HG03469 (cell line): ENCODE data around the gene LCORL.
A peak's percentile ranks its signal among the peaks of the same experiment; 100 is the strongest.
"Not testable (repeated sequence)": the region's sequence is repeated elsewhere in the genome, so short reads cannot be mapped to it uniquely, and the experiment has no call there.

Experiments
- ATAC-seq: cut with Tn5 transposase; IDR thresholded peaks from one replicate; pipeline ENCODE4 v1.9.1; 2021; ENCODE audit warnings: mild to moderate bottlenecking, moderate library complexity, moderate number of reproducible peaks; ENCODE audit not compliant: unreplicated experiment

Gene LCORL

GRCh38 chr4:17865866-17866363 lies 155.6 kb downstream of the LCORL start:
- ATAC-seq, result no peak

DNA sequence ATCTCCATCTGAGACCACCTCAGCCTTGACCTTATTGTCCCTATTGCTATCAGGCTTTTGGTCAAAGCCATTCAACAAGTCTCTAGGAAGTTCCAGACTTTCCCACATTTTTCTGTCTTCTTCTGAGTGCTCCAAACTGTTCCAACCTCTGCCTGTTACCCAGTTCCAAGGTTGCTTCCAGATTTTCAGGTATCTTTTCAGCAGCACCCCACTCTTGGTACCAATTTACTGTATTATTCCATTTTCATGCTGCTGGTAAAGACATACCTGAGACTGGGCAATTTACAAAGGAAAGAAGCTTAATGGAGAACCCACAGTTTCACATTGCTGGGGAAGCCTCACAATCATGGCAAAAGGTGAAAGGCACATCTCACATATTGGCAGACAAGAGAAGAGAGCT lies 159.6 kb downstream of the LCORL start:
- ATAC-seq, result not testable (repeated sequence)

GRCh38 chr4:17859793-17860406 lies 161.7 kb downstream of the LCORL start:
- ATAC-seq, result no peak

DNA sequence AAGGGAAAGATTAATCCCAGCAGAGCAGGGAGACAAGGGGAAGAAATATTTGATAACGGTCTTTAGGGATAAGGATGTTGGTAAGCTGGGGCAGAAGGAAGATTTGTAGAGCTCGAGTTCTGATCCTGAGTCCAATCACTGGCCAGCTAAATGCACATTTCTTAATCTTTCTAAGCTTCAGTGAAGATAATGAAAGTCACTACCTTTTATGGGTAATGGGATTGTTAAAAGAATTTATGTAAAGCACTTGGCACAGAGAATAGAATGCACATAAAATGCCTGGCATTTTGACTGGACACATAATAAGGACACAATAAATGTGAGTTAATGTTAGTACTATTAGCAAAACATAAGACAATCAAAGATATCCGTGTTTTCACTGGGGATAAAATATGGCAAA lies 167.5 kb downstream of the LCORL start:
- no peak for ATAC-seq

GRCh38 chr4:17851959-17852358 lies 169.6 kb downstream of the LCORL start:
- no peak for ATAC-seq

DNA sequence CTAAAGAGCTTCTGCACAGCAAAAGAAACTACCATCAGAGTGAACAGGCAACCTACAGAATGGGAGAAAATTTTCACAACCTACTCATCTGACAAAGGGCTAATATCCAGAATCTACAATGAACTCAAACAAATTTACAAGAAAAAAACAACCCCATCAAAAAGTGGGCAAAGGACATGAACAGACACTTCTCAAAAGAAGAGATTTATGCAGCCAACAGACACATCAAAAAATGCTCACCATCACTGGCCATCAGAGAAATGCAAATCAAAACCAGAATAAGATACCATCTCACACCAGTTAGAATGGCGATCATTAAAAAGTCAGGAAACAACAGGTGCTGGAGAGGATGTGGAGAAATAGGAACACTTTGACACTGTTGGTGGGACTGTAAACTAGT lies 171.3 kb downstream of the LCORL start:
- ATAC-seq, result not testable (repeated sequence)

DNA sequence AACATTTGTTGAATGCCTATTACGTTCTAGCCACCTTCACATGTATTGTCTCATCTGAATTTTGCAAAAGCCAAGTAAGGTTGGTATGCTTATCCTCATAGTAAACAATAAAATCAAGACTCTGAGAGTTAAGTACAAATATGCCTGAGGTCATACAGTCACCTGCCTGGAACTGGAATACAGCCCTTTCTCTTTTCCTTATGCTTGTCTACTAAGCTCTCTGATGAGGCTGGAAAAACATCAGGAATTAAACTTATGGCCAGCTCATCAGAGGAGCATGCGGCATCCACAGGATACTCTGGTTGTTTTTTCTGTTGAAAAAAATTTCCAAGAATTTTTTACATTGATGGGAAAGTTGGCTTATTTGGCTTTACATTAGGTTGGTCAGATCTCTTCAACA lies 175.3 kb downstream of the LCORL start:
- ATAC-seq, result no peak

GRCh38 chr4:17823871-17824669 lies 197.5 kb downstream of the LCORL start:
- ATAC-seq, result no peak

- peak; percentile 80 for ATAC-seq
Measured at GRCh38 chr4:17817027-17817426, 204.5 kb downstream of the LCORL start.

GRCh38 chr4:17816142-17816541 lies 205.4 kb downstream of the LCORL start:
- ATAC-seq, result no peak

GRCh38 chr4:17814140-17814539 lies 207.4 kb downstream of the LCORL start:
- ATAC-seq, result no peak

DNA sequence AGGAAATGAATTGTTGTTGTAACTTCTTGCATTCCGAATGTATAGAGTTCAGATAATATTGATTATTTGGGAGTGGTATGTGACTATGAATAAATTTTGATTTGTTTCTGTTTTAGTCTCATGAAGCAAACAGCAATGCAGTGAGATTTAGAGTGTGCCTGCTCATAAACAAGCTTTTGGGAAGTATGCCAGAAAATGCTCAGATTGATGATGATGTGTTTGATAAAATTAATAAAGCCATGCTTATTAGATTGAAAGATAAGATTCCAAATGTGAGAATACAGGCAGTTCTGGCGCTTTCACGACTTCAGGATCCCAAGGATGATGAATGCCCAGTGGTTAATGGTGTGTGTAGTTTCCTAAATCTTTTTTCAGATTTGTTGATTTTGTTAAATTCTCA lies 208.8 kb downstream of the LCORL start:
- no peak for ATAC-seq

- ATAC-seq, result no peak
Measured at GRCh38 chr4:17812125-17812524, 209.4 kb downstream of the LCORL start.

DNA sequence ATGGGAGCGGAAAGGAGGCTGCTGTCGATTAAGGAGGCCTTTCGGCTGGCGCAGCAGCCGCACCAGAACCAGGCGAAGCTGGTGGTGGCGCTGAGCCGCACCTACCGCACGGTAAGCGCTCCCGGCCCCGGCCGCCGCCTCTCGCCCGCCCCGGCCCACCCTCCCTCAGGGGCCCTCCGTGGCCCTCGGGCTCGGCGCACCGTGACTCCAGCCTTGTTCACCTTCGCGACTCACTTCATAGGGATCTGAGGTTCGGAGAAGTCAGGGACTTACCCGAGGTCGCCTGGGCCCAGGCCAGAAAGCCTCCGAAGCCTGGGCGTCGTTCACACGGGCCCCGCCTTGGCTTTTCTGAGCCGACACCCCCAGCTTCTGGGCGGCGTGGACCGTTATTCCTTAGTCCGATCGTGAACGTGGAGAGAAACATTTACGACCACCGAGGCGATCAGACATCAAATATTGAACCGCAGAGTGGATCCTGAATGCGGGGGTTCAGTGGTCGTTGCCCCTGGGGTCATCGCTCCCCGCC lies 210.4 kb downstream of the LCORL start:
- ATAC-seq, result peak; percentile 7

DNA sequence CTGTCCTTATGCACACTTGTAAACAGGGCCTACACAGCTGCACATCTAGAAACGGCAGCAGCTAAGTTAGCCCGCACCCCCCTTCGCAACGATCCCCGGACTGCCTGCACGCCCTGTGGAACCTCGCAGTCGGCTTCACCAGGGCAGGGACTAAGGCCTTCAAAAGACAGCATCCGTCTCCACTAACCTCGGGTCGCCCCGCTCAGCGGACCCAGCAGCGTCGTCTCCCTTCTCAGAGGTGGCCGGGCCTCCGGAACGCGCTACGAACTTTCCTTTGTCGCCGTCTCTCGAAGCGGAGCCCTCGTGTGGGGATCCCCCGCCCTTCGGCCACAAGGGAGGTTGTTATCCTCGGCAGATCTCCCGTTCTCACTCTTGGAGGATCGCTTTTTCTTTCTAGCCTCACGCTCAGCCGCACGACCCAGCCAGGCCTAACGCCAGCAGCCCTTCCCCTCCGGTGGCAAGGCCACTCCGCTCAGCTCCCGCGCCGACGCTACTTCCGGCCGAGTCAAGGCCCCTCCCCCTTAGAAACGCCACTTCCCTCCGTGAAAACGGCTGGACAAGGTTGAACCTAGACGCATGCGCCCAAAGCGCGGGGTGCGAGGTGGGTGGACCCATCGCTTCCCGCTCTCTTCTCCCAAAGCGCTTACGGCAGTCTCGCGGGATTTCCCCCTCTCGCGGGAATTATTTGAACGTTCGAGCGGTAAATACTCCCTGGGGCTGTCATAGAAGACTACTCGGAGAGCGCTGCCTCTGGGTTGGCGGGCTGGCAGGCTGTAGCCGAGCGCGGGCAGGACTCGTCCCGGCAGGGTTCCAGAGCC lies 211.1 kb downstream of the LCORL start, which contains the start of the genes DCAF16 and NCAPG:
Gene DCAF16 (minus strand): TSS at position 498 of the 818 bp plus-strand sequence. CDS start 6,616 bp downstream, outside the sequence.
Gene NCAPG (plus strand): TSS at position 720 of the 818 bp plus-strand sequence. CDS start 99 bp downstream, outside the sequence.
- ATAC-seq, result peak; percentile 82

GRCh38 chr4:17809667-17810066 lies 211.9 kb downstream of the LCORL start:
- ATAC-seq, result no peak

GRCh38 chr4:17807446-17807845 lies 214.1 kb downstream of the LCORL start:
- no peak for ATAC-seq

GRCh38 chr4:17805580-17806155 lies 215.9 kb downstream of the LCORL start:
- no peak for ATAC-seq

- ATAC-seq, result no peak
Measured at GRCh38 chr4:17797808-17798207, 223.7 kb downstream of the LCORL start.

GRCh38 chr4:17794730-17795129 lies 226.8 kb downstream of the LCORL start:
- no peak for ATAC-seq
